ENCODE measurements around the gene UGT3A2.

- TF ChIP-seq POLR2A (IDR thresholded peaks at IDR 0.05; ENCODE audit: low read depth, low read length) (no peak), POLR2AphosphoS5 (IDR thresholded peaks at IDR 0.05; ENCODE audit: low read depth, low read length) (no peak), TAF1 (IDR thresholded peaks at IDR 0.05; ENCODE audit: low read depth, low read length) (no peak)
Measured at GRCh38 chr5:36057386-36057785, 9.3 kb downstream of the UGT3A2 start.

All from GM12891 (cell line).